Cardiac fibroblast (primary cell): Measurements from ENCODE around the gene ATP6V0A4.
"Not testable (repeated sequence)": the region's sequence is repeated elsewhere in the genome, so short reads cannot be mapped to it uniquely, and the experiment has no call there.

ENCODE experiments used
- DNase-seq, 2 donors: peaks; one replicate each; pipeline versions ENCODE4 v3.0.0 to v3.0.0-alpha.2; 2010; ENCODE audit warnings: low read depth in 2 of 2
- H3K4me3 ChIP-seq, 2 donors: replicated peaks in 1 of 2; 1 replicate in 1 of 2; 2 replicates in 1 of 2; pipeline ENCODE4 v1.5.1; 2011; ENCODE audit warnings: low read depth in 2 of 2, low read length in 2 of 2, mild to moderate bottlenecking in 2 of 2, moderate library complexity in 1 of 2
- TF ChIP-seq, protein P1 (sequence below): IDR thresholded peaks from one replicate; pipeline ENCODE4 v1.5.1; 2011; ENCODE audit warnings: low read depth, mild to moderate bottlenecking, low read length, inconsistent platforms

Gene ATP6V0A4

DNA sequence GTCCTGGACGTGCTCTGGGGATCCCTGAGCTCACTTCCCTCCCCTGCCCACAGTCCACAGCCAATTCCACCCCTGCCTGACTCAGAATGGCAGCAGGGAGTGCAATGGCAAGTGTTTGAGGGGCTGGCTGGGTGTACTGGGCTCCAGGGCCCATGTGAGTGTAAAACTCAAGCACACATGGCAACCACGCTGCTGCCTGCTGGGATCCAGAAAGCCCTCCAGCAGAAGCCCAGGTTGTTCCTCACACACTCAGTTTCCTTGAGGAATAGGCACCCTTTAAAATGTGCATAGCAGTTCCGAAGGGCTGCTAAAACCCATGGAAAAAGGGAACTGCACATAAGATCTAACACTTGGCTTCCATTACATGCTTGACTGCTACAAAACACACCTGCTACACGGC is 11.3 kb upstream of the ATP6V0A4 start:
- no peak for DNase-seq
- TF ChIP-seq, protein P1, sequence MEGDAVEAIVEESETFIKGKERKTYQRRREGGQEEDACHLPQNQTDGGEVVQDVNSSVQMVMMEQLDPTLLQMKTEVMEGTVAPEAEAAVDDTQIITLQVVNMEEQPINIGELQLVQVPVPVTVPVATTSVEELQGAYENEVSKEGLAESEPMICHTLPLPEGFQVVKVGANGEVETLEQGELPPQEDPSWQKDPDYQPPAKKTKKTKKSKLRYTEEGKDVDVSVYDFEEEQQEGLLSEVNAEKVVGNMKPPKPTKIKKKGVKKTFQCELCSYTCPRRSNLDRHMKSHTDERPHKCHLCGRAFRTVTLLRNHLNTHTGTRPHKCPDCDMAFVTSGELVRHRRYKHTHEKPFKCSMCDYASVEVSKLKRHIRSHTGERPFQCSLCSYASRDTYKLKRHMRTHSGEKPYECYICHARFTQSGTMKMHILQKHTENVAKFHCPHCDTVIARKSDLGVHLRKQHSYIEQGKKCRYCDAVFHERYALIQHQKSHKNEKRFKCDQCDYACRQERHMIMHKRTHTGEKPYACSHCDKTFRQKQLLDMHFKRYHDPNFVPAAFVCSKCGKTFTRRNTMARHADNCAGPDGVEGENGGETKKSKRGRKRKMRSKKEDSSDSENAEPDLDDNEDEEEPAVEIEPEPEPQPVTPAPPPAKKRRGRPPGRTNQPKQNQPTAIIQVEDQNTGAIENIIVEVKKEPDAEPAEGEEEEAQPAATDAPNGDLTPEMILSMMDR, result no peak
- H3K4me3 ChIP-seq, result no peak overlapping the region

DNA sequence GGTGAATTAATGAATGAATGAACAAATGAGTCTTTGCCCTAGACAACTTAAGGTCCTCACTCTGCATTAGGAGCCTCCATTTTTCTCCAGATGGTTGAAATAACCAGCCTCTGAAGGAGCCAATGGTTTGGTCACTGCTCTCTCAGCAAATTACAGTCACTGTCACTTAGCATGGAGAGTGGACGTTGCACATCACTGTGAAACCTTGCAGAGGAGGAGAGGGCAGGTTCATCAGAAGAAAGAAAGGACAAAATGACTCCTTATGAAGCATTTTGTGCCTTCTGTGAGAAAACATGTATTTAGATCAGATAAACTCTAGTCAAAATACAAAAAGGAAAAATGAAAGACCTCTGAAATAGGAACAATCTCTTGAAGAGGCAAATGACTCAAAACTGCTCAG is 6.6 kb upstream of the ATP6V0A4 start:
- no peak for DNase-seq
- TF ChIP-seq, protein P1, result no peak
- H3K4me3 ChIP-seq, result no peak overlapping the region

DNA sequence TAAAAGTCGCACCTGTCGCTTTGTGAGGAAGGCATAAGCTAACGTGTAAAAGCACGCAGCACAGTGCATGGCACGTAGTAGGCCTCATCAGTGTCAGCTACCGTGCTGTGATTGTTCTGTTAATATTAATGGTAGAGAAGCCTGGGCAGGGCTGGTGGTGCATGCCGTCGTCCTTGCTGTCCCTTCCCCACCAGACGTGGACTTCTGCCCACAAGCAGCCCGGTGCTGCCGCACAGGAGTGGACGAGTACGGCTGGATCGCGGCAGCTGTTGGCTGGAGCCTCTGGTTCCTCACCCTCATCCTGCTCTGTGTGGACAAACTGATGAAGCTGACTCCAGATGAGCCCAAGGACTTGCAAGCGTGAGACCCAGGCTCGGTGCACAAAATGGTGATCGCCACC is 4.7 kb upstream of the ATP6V0A4 start:
- no peak for DNase-seq
- TF ChIP-seq, protein P1, result no peak
- H3K4me3 ChIP-seq, result no peak overlapping the region

DNA sequence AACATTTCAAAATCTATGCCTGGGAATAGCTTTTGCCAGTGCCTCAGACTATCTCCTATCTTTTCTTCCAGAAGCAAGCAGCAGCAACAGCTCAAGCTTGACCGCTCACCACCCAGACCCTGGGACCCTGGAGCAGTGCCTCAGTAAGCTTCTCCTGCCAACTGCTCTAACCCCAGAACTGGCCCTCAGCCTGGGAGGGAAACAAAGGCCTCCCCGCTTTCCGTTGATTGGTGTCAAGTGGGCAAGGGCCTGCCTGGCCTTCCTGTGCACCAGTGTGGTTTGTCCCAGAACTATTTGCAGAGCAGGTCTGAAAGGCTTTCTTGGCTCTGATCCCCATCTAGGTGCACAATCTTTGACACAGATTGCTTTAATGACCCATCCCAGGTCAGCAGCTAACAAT is 3.3 kb upstream of the ATP6V0A4 start:
- no peak for DNase-seq
- TF ChIP-seq, protein P1, result no peak

DNA sequence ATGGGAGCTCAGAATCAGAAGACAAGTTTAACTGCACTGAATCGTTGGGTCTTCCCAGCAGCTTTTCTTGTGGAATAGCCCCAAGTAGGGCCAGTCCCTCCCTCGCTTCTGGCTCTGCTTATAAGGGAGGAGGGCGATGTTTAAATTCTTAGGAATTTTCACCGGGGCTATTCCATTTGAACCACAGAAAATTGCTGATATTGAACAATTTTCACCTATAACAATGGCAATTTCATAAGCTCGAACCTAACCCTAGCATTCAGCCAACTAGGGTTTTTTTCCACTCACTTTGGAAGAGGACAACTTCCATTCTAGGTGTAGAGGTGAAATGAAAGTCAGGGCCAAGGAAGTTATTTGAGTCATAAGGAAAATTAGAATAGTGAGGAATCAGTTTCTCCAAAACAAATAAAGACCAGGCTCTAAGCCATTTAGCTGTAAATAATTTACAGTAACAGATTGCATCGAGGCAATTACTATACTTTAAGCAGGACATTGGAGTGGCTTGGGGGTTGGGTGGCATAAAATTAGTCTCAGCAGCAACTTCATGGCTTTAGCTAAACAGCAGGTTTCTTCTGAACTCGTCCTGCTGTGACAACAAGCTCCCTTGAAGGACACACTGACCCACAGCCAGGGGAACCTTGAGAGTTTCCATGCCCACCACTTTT is 1.5 kb upstream of the ATP6V0A4 start:
- TF ChIP-seq, protein P1, result no peak
- H3K4me3 ChIP-seq, result no peak overlapping the region
- no peak for DNase-seq

More for the DNA sequence above, 3.3 kb upstream of the ATP6V0A4 start:
- H3K4me3 ChIP-seq, result no peak overlapping the region

DNA sequence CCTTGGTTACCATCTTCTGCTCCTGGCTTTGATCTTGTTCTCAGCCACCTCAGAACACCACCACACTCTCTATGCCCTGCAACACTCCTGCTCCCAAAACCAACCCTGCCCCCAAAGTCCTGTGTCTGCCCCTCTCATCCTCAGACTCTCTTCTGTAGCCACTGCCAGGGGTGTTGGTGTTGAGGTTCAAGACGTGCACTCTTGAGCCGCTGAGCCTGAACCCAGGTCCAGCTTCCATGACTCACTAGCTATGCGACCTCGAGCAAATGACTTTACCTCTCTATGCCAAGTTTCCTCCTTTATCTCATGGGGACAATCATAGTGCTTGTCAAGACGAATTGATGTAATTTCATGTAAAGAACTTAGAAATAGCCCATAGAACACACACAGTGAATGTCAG is 840 bp upstream of the ATP6V0A4 start:
- no peak for DNase-seq
- TF ChIP-seq, protein P1, result no peak
- no peak overlapping the region for H3K4me3 ChIP-seq

DNA sequence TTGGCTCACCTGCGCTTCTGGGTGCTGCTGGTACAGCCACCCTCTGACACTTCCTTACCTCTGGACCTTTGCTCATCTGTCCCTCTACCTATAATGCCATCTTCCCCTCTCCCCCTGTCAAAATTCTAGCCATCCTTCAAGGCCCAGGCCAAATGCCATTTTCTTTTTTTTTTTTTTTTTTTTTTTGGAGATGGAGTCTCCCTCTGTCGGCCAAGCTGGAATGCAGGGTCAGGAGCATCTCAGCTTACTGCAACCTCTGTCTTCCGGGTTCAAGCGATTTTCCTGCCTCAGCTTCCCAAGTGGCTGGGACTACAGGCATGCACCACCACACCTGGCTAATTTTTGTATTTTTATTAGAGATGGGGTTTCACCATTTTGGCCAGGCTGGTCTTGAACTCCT is 950 bp downstream of the ATP6V0A4 start:
- not testable (repeated sequence) for H3K4me3 ChIP-seq, DNase-seq
